CD4-positive, alpha-beta T cell treated with Interleukin-6 at 100 ng/mL for 8 hours (primary cell): ENCODE measurements around the gene PTPRG.

Source experiments
- DNase-seq: peaks from one replicate; pipeline ENCODE4 v3.0.0-alpha.2; 2020; ENCODE audit warnings: mixed read lengths, low spot score

PTPRG gene

GRCh38 chr3:61828880-61829721, 267.7 kb downstream of the PTPRG start:
- no peak for DNase-seq

- no peak for DNase-seq
Observed at GRCh38 chr3:61829722-61830350, 268.5 kb downstream of the PTPRG start.

DNA sequence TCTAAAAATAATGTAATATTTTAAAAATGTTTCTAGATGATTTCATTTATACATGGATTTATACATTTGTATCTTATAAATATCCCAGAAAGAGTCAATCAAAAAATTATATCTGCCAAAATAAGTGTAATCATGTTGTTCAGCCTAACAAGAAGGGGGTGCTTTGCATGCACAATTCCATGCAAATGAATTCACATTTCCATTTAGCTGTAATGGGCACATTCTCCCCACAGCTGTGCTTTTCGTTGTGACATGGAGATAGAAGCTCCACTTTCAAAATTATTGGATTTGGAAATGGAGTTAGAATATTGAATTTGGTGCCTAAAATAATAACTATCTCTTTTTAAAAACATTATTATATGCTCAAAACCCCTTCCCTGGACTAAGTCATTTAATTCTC, 270.6 kb downstream of the PTPRG start:
- no peak for DNase-seq

DNA sequence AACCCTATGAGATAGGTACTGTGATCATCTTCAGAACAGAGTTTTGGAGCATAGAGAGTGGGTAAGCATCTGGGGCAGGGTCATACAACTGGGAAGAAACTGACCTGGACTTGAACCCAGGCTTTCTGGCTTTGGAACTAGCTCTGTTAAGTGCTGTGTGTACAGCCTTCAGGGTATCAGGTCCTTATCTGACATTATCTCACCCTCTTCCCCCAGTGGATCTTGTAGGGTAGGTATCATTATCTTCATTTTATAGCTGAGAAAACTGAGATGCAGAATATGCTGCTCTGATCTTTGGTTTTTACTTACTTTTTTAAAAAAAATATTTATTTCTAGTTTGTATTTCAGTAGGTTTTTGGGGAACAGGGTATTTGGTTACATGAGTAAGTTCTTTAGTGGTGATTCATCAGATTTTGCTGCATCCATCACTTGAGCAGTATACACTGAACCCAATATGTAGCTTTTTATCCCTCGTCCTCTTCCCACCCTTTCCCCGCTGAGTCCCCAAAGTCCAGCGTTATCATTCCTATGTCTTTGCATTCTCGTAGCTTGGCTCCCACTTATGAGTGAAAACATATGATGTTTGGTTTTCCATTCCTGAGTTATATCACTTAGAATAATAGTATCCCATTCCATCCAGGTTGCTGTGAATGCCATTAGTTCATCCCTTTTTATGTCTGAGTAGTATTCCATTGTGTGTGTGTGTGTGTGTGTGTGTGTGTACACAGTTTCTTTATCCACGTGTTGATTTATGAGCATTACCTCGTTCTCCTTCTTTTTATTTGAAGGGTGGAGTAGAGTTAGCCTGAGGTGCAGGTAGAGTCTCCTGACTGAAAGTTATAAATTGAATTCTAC, 271.2 kb downstream of the PTPRG start:
- DNase-seq, result no peak

GRCh38 chr3:61839256-61839655, 277.9 kb downstream of the PTPRG start:
- DNase-seq, result no peak

GRCh38 chr3:61841111-61841845, 279.9 kb downstream of the PTPRG start:
- no peak for DNase-seq

DNA sequence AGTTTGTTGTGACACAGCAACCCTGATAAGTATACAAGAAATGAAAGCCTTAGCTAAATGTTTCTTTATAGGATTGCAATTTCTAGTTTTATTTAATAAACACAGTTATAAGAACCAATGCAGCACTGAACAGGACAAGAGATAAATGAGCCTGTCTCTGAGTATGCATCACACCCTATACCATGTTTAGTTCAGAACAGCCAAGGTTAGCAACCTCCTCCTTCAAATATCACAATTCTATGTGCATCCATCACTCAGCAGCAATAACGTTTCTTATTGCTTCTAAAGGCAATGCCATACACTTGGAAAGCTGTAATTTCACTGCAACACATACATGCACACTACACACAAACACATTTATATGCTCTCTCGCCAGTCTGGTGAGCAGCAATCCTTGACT, 280.6 kb downstream of the PTPRG start:
- no peak for DNase-seq

GRCh38 chr3:61844346-61844745, 283.0 kb downstream of the PTPRG start:
- DNase-seq, result no peak

GRCh38 chr3:61846488-61846887, 285.1 kb downstream of the PTPRG start:
- DNase-seq, result no peak

DNA sequence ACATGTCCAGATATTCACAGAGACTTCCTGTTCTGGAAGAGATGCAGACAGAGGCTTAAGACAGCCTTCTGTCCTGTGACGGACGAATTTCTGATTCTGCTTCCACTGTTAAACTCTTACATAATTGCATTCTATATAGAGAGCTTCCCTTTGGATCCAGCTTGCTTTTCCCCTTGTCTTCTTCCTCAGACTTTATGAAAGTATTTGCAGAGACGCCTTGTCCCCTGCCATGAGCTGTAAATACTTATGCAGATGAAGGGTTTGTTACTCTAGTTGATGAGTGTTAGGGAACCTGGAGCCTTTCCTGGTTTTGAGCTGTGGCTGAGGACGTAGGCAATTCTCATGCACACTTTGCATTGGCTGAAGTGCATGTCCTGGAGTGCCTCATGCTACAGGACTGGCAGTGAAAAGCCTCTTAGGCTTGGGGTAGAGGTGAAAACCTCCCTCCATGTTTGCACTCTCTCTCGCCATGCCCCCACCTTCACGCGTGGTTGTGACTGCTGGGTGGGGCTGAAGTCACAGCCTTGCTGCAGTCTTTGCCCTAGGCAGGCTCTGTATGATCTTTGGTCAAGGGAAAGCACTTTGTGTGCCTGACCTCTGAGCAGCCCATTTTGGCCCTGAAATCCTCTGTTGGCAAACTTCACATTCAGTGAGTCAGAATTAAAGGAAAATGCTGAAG, 286.6 kb downstream of the PTPRG start:
- no peak for DNase-seq

- no peak for DNase-seq
Observed at GRCh38 chr3:61848885-61849284, 287.5 kb downstream of the PTPRG start.

DNA sequence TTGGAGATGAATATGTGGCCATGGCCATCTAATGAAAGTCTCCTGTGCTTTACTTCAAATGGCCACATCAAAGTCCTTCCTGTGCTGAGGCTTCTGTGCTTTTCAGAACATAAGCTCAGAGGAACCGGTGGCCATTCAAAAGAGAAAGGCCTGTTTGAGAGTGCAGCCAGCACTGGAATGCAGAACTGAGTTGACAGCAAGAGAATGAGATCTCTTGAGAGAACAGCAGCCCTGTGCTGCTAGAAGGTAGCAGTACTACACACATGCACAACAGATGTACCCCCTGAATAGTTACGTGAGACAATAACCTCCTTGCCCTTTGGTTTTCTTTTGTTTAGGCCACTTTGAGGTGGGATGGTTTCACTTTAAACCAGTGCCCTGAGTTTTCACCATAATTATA, 292.5 kb downstream of the PTPRG start:
- DNase-seq, result no peak

DNA sequence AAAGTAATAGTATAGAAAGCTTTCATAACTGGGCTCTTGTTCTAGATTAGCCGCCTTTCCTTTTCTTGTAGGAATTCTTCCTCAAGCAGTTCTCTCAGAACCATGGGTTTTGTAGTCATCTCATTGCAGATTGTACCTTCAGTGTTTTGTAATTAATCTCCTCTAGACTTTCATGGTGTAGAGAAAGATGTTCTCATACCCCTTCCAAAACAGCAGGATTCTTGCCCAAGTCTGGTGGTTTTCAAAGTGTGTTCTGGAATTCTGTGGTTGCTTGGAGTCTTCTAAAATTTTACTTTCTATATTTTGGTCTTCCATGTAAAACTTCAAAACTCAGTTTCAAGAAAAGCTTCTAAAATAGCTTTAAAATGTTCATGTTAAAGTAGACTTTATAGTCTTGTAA, 293.8 kb downstream of the PTPRG start:
- DNase-seq, result no peak

- DNase-seq, result no peak
Observed at GRCh38 chr3:61857297-61857696, 295.9 kb downstream of the PTPRG start.

GRCh38 chr3:61858054-61858453, 296.7 kb downstream of the PTPRG start:
- no peak for DNase-seq

DNA sequence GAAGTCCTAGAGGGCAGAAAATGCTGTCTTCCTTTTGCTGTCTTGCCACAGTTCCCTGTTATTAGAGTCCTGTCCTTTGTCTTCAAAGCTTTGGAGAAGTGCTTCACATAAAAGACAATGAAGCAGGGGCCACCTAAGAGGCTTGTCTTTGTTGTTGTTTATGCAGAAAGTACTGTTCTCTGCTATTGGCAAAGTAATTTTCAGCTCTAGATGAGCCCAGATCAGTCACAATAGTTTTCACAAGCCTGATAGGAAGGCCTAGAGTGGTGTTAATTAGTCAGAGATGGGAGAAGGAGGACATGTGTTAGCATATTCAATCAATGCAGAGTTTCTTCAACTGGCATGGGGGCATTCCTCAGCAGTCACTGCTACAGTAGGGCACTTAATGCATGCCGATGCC, 300.0 kb downstream of the PTPRG start:
- DNase-seq, result no peak

- no peak for DNase-seq
Observed at GRCh38 chr3:61862614-61863289, 301.4 kb downstream of the PTPRG start.

GRCh38 chr3:61863579-61863978, 302.2 kb downstream of the PTPRG start:
- DNase-seq, result no peak

DNA sequence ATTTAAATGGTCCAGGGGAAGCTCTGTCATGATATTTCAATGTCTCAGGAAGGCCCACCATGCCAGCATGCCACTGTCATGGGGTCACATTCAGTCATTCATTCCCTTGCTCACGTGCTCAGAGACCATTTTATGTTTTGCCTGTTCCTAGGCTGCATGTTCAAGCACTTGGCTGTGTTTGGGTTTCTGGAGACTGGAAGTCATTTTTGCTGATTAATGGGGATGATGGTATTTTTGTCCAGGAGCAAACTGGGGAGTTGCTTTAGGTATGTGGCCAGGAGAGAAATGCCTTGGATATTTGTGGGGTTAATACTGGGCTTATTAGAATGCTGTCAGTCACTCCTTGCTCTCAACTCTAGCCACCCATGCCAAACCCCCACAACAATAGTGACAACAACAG, 303.5 kb downstream of the PTPRG start:
- DNase-seq, result no peak

GRCh38 chr3:61865466-61866152, 304.2 kb downstream of the PTPRG start:
- DNase-seq, result no peak
